ENCODE results near the gene AIP.
A peak's percentile ranks its signal among the peaks of the same experiment; 100 is the strongest.

The AIP gene

GRCh38 chr11:67439321-67440228 lies 43.3 kb upstream of the AIP start:
- no peak for TF ChIP-seq JUND (IDR thresholded peaks at IDR 0.05; ENCODE audit: low read depth)
- in situ Hi-C loops (cut with HindIII; ENCODE audit: low pct_unique_long_range_greater_than_20kb, low sequenced_read_pairs), result no loop called here
- peak; percentile 56 to 59 for DNase-seq (ENCODE audit: low read depth in 1 of 2, low spot score in 1 of 2)

GRCh38 chr11:67440229-67441097 lies 42.4 kb upstream of the AIP start:
- no peak for TF ChIP-seq JUND (IDR thresholded peaks at IDR 0.05; ENCODE audit: low read depth)
- DNase-seq (ENCODE audit: low read depth in 1 of 2, low spot score in 1 of 2), result no peak
- in situ Hi-C loops (cut with HindIII; ENCODE audit: low pct_unique_long_range_greater_than_20kb, low sequenced_read_pairs), result no loop called here

GRCh38 chr11:67441098-67441563 lies 41.7 kb upstream of the AIP start:
- TF ChIP-seq JUND (IDR thresholded peaks at IDR 0.05; ENCODE audit: low read depth), result no peak
- no peak for DNase-seq (ENCODE audit: low read depth in 1 of 2, low spot score in 1 of 2)
- in situ Hi-C loops (cut with HindIII; ENCODE audit: low pct_unique_long_range_greater_than_20kb, low sequenced_read_pairs), result no loop called here

GRCh38 chr11:67441731-67442351 lies 41.0 kb upstream of the AIP start:
- no peak for DNase-seq (ENCODE audit: low read depth in 1 of 2, low spot score in 1 of 2)
- no peak for TF ChIP-seq JUND (IDR thresholded peaks at IDR 0.05; ENCODE audit: low read depth)
- in situ Hi-C loops (cut with HindIII; ENCODE audit: low pct_unique_long_range_greater_than_20kb, low sequenced_read_pairs), result no loop called here

- in situ Hi-C loops (cut with HindIII; ENCODE audit: low pct_unique_long_range_greater_than_20kb, low sequenced_read_pairs), result no loop called here
- no peak for DNase-seq (ENCODE audit: low read depth in 1 of 2, low spot score in 1 of 2)
- no peak for TF ChIP-seq JUND (IDR thresholded peaks at IDR 0.05; ENCODE audit: low read depth)
Measured at GRCh38 chr11:67442504-67443404, 40.1 kb upstream of the AIP start.

- TF ChIP-seq JUND (IDR thresholded peaks at IDR 0.05; ENCODE audit: low read depth), result no peak
- in situ Hi-C loops (cut with HindIII; ENCODE audit: low pct_unique_long_range_greater_than_20kb, low sequenced_read_pairs), result no loop called here
- no peak for DNase-seq (ENCODE audit: low read depth in 1 of 2, low spot score in 1 of 2)
Measured at GRCh38 chr11:67445515-67445914, 37.3 kb upstream of the AIP start.

- in situ Hi-C loops (cut with HindIII; ENCODE audit: low pct_unique_long_range_greater_than_20kb, low sequenced_read_pairs), result no loop called here
- no peak for DNase-seq (ENCODE audit: low read depth in 1 of 2, low spot score in 1 of 2)
- no peak for TF ChIP-seq JUND (IDR thresholded peaks at IDR 0.05; ENCODE audit: low read depth)
Measured at GRCh38 chr11:67448220-67448609, 34.6 kb upstream of the AIP start.

- TF ChIP-seq JUND (IDR thresholded peaks at IDR 0.05; ENCODE audit: low read depth), result no peak
- in situ Hi-C loops (cut with HindIII; ENCODE audit: low pct_unique_long_range_greater_than_20kb, low sequenced_read_pairs), result no loop called here
- no peak for DNase-seq (ENCODE audit: low read depth in 1 of 2, low spot score in 1 of 2)
Measured at GRCh38 chr11:67449116-67449844, 33.5 kb upstream of the AIP start.

- in situ Hi-C loops (cut with HindIII; ENCODE audit: low pct_unique_long_range_greater_than_20kb, low sequenced_read_pairs), result no loop called here
- no peak for DNase-seq (ENCODE audit: low read depth in 1 of 2, low spot score in 1 of 2)
- TF ChIP-seq JUND (IDR thresholded peaks at IDR 0.05; ENCODE audit: low read depth), result no peak
Measured at GRCh38 chr11:67450796-67451657, 31.8 kb upstream of the AIP start.

GRCh38 chr11:67451658-67451976 lies 31.2 kb upstream of the AIP start:
- no peak for DNase-seq (ENCODE audit: low read depth in 1 of 2, low spot score in 1 of 2)
- in situ Hi-C loops (cut with HindIII; ENCODE audit: low pct_unique_long_range_greater_than_20kb, low sequenced_read_pairs), result no loop called here
- no peak for TF ChIP-seq JUND (IDR thresholded peaks at IDR 0.05; ENCODE audit: low read depth)
